Hypothalamus (tissue), 51 donors: Measurements from ENCODE around the gene LHX1.

Source experiments
- DNase-seq, 51 donors: peaks; one replicate each; lab custom pipeline; 2025; lab: John Stamatoyannopoulos, UW

The LHX1 gene

DNA sequence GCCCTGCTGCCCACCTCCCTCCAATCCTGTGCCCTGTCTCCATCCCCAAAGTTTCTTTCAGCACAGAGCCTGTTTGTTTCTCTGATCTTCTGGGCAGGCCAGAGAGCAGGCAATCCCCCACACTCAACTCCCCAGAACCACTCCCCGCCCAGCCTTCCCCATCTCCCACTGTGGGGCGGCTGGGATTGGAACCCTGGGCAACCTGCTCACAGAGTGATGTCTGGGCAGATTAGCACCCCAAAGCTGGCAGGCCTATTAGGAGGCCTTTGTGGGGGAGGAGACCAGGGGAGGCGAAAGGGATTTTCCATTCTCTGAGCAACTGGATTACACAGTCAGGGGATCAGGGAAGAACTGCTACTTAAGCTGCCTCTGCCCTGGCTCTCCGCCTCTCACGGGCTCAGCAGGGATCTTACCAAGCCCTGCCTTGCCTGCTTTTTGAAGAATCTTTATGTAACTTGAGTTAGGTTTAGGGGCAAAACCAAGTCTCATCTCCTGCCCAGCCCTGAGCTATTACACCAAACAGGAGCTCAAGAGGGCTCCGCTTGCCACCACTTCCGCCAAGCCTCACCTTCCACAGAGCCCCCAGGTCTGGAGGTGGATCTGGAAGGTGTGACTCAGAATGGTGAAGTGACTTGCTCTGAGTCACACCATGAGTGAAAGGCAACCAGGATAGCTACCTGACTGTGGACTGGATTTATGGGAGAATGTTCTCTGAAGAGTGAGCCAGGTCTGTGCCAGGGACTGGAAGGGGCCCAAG, 16.0 kb upstream of the LHX1 start:
- DNase-seq = peak in 1 of 51 donors; percentile 22

GRCh38 chr17:36922175-36922574, 15.1 kb upstream of the LHX1 start:
- no peak for DNase-seq

DNA sequence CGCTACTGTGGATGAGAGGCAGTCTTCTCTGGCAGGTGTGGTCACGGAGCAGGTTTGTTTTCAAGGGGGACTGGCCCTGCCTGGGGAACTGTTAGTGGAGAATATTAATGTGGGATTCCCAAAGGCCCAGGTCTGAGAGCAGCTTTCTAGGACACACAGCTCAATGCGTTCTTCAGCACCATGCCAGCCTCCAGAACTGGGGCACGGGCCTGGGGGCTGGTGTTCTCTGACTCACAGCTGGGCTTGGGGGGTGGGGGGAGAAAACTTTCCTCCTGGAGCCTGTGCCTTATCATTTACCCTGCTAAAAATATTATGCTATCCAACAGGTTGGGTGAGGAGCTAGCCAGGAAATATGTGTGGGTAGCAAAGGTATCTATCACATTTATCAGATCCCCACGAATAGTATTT, 13.5 kb upstream of the LHX1 start:
- DNase-seq = no peak

- DNase-seq = no peak
Measured at GRCh38 chr17:36926226-36926625, 11.0 kb upstream of the LHX1 start.

DNA sequence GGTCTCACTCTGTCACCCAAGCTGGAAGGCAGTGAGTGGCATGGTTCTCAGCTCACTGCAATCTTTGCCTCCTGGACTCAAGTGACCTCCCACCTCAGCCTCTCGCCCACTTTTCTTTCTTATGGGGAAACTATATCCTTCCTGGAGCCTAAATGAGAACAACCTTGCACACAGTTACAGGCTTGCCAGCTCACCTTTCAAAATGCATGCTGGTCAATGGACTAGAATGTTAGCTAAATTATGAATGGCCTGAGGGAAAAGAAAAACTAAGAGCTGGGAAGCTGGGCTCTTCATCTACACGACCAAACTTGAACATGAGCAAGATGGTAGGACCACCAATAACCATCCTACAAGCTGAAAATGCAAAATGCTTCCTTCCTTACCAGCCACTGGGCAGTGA, 10.6 kb upstream of the LHX1 start:
- DNase-seq = no peak

- no peak for DNase-seq
Measured at GRCh38 chr17:36928471-36929345, 8.6 kb upstream of the LHX1 start.

DNA sequence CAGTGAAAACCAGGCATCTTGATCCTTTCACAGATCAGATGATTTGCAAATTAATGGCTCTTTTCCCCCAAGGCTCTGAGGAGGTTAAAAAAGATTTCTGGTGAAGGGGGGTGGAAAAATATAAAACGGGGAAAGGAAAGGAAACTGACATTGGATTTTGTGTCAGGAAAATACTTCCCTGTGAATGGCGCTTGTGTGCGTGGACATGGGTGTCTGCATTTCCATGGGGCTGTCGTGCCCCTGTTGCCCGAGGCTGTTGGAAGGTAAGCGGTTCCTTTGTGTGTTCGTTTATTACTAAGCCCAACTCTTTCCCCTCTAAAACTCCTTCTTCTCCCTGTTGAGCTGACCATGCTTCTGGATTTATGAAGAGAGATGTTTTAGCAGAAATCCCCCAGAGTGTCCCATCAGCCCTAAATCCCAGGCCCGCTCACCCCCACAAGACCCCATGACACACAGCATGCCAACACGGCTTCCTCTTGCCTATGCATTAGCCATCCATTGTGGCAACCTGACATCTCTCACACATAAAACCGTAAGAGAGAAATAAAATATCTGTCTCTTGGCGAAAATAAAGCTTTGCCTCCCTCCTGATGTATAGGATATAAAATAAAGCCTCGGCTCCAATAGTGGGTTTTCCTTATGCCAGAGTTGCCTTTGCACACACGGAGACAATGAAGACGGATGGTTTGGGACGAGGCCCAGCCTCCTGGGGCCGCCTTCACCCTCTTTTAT, 7.3 kb upstream of the LHX1 start:
- no peak for DNase-seq

GRCh38 chr17:36930583-36930900, 6.7 kb upstream of the LHX1 start:
- DNase-seq = no peak

DNA sequence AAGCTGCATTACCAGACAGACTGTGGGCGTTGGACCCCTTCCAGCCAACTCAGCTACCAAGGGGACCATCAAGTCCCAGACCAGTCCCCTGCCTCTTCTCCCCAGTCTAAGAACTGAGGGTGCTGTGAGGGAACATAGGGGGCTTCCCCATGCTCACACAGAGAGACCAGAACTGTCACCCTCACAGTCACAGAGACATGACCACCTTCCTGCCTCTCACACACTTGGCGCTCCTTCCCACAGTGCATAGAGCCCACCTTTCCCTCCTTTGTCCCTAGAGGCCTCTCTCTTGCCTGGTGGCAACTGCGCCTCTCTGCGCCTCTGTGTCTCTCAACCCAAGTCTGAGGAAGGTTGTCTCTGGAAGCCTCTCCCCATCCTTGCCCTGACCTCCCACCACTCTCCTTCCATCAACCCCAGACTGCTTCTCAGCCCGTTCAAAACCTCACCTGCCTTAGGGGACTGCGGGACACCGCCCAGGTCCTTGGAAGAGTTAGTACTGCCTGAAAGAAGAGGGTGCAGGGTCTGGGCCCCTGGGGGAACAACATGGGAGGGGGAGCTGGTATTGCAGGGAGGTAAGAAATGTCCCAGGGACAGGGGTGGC, 6.1 kb upstream of the LHX1 start:
- no peak for DNase-seq

- no peak for DNase-seq
Measured at GRCh38 chr17:36931697-36932382, 5.4 kb upstream of the LHX1 start.

DNA sequence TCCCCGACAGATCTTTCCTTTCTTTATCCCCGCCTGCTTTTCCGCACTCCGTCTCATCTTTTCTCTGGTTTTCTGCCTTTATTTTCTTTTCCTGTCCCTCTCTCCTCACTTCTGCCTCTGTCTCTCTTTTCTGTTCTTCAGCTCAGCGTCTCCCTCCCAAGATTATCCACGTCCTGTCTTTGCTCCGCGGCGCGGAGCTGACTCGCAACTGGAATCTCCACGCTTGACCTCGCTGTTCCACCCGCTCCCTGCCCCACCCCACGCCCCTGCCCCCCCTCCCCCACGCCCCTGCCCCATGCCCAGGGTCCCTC, 4.9 kb upstream of the LHX1 start:
- no peak for DNase-seq

DNA sequence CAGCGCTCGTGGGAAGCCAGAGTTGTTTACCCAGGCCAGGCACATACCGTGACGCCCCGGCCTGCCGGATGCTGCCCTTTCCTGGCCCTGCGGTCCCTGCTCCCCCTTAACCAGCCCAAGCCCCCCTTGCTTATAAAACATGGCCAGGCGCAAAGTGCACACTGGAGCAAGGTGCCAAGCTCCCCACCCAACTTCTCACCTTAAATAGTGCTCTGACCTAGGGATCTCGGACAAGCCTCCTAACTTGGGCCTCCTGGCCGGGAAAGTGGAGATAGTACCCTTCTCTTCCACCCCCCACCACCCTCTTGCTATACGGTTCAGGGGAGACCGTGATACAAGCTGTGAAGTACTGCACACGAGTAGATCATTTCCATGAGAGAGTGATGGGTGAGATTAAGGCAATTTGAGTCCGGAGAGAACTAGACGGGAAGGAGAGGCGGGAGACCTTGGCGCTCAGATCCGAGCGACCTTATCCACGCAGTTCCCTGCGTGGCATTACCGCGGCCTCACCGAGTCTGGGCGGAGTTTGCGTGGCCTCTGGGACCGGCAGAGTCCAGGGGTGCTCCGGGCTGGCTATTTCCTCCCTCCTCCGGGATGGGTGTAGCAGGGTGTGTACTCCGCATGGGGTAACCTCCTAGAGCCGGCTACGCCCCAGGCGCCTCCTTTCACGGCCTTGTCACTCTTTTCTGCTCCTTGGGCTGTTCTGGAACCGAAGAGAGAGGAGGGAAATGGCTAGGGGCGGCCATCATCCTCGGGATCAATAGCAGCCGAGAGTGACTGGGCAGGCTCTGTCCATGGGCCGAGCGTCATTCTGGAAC, 4.4 kb upstream of the LHX1 start:
- DNase-seq = no peak

DNA sequence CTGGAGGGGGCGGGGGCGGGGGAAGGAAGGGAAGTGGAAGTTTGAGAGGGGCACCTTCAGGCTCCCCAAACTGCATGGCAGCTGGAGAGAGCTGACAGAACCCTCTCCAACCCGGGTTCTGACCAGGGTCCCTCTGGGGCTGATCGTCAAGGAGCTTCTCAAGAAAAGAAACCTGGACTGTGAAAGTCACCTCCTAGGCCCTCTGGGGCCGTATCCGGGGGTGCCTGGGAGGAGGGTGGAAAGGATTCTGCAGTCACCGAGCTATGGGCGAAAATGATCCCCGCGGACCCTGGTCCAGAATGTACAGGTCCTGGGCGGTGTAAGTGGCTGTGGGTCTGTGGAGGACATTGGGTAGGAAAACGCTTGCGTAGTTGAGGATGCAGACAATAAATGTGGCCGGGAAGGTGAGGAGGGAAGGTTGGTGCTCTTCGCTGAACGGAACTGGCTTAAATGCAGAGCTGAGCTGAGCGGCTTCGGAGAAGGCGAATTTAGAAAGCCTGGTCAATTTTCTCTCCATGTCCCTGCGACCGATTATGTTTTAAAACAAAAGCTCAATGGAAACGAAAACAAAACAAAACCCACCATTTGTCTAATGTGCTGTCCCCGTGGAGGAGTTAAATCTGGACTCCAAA, 3.6 kb upstream of the LHX1 start:
- no peak for DNase-seq

DNA sequence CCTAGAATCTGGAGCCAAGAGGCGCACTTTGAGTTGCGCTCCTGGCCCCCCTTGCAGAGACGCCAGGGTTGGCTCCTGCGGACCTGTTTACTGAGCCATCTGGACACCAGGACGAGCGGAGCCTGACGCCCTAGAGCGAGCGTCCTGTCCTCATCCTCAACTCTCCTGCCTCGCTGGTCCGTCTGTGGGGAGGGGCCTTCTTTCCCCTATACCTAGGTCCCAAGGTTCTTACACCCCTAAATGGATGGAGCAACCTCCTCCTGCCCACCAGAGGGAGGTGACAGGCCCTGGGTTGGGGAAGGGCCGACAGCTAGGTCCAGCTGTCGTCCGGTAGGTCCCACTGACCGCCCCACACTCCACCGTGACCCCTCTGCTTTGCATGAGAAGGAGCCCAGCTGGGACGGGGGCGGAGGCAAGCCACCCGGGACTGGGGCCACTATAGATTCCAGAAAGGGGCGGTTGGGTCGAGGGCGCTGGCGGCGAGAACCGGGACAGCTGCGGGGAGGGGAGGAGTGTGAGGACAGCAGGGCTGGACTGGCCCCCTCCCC, 3.1 kb upstream of the LHX1 start:
- DNase-seq = no peak

- no peak for DNase-seq
Measured at GRCh38 chr17:36934692-36935630, 2.3 kb upstream of the LHX1 start.

GRCh38 chr17:36935671-36936454, 1.4 kb upstream of the LHX1 start:
- DNase-seq = no peak

DNA sequence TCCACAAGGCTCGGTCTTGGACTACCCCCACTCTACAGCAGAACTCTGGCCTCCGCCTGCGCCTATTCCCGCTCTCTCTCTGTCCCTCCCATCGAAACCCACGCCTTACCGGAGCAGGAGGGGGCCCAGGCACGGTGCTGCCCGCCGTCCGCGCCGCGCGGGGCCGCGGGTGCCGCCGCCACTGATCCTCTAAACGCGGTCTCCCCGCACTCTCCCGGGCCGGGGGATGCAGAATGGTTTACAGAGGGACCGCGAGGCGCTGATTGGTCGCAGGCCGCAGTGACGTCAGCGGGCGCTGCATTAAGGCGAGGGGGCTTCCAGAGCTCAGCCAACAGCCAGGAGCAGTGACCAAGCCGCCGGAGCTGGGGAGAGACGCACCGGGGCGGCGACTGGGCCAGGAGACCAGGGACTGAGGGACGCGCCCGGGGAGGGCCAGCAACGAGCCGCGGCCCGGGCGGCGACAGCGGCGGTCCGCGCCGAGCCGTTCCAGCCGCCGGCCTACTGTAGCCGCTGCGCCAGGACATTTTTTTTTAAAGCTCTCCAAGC, 747 bp upstream of the LHX1 start:
- peak in 4 of 51 donors; percentile 17 to 39 (median 24) for DNase-seq
